Hepatocyte (in vitro differentiated cells): ENCODE results near the gene SH2B3. TPM values are rescaled to one million over a fixed set of nuclear protein-coding genes. Genes with fewer than 3 reads are reported as not detected.

Experiments used
- DNase-seq: peaks from one replicate; pipeline ENCODE4 v3.0.0-alpha.2; 2016; ENCODE audit warnings: low spot score
- H2AFZ ChIP-seq: fragments of 200-600 bp; sonication (generic); 2 replicates; pipeline ENCODE4 v1.6.0; 2016; ENCODE audit warnings: antibody characterized with exemption, mild to moderate bottlenecking
- H3K27ac ChIP-seq: fragments of 200-600 bp; sonication (generic); 2 replicates; pipeline ENCODE4 v1.5.1; 2016; ENCODE audit warnings: mild to moderate bottlenecking
- H3K27me3 ChIP-seq: fragments of 200-600 bp; sonication (generic); 2 replicates; pipeline ENCODE4 v1.6.1; 2016
- H3K36me3 ChIP-seq: fragments of 200-600 bp; sonication (generic); replicated peaks from 2 replicates; pipeline ENCODE4 v1.5.1; 2016; ENCODE audit warnings: low read depth; ENCODE audit not compliant: insufficient read depth
- H3K4me1 ChIP-seq: fragments of 200-600 bp; sonication (generic); 2 replicates; pipeline ENCODE4 v1.5.1; 2016; ENCODE audit warnings: mild to moderate bottlenecking, moderate library complexity; ENCODE audit not compliant: insufficient read depth
- H3K4me2 ChIP-seq: fragments of 200-600 bp; sonication (generic); 2 replicates; pipeline ENCODE4 v1.6.0; 2016
- H3K4me3 ChIP-seq: fragments of 200-600 bp; sonication (generic); 2 replicates; pipeline ENCODE4 v1.5.1; 2016; ENCODE audit warnings: mild to moderate bottlenecking
- H3K79me2 ChIP-seq: fragments of 200-600 bp; sonication (generic); 2 replicates; pipeline ENCODE4 v1.6.0; 2017; ENCODE audit warnings: mild to moderate bottlenecking
- H3K9me2 ChIP-seq: fragments of 200-600 bp; sonication (generic); replicated peaks from 2 replicates; pipeline ENCODE4 v1.6.0; 2017; ENCODE audit warnings: mild to moderate bottlenecking; ENCODE audit not compliant: insufficient read depth
- H3K9me3 ChIP-seq: fragments of 200-600 bp; sonication (generic); 2 replicates; pipeline ENCODE4 v1.5.1; 2016; ENCODE audit warnings: low read depth, mild to moderate bottlenecking
- H4K20me1 ChIP-seq: fragments of 200-600 bp; sonication (generic); 2 replicates; pipeline ENCODE4 v1.6.0; 2016; ENCODE audit warnings: mild to moderate bottlenecking; ENCODE audit not compliant: insufficient read depth, poor library complexity, severe bottlenecking
- CTCF ChIP-seq: fragments of 200-600 bp; sonication (generic); IDR thresholded peaks from 2 replicates; pipeline ENCODE4 v1.5.1; 2016; ENCODE audit warnings: antibody characterized with exemption, mild to moderate bottlenecking; ENCODE audit not compliant: poor library complexity
- EZH2 ChIP-seq: fragments of 200-600 bp; sonication (generic); IDR thresholded peaks from 2 replicates; pipeline ENCODE4 v1.6.1; 2016; ENCODE audit warnings: antibody characterized with exemption, mild to moderate bottlenecking, borderline replicate concordance
- EZH2phosphoT487 ChIP-seq: fragments of 200-600 bp; sonication (generic); IDR thresholded peaks from one replicate; pipeline ENCODE4 v1.6.1; 2018; ENCODE audit warnings: antibody characterized with exemption, mild to moderate bottlenecking, low read depth, moderate library complexity; ENCODE audit not compliant: unreplicated experiment, severe bottlenecking
- WGBS: methylation state at CpG from one replicate; pipeline ENCODE4 v1.1.6; 2016; ENCODE audit warnings: low lambda C conversion rate; ENCODE audit errors: missing lambda C conversion rate; 5-methylcytosine and 5-hydroxymethylcytosine counted together
- polyA plus RNA-seq: library from polyadenylated mRNA; unstranded; fragments of >200 nt; fragmentation: Nextera tagmentation; extraction: Ambion mirVana; gene quantifications from 2 replicates; pipeline ENCODE4 v1.2.1, GENCODE V29; 2016
- total RNA-seq: library from RNA; depleted of rRNA; stranded (reverse); fragments of >200 nt; gene quantifications from 2 replicates; pipeline ENCODE4 v1.2.3, GENCODE V29; 2014

Gene SH2B3
- total and polyA plus RNA-seq, 2 experiments from 2014 or later = 5.3 to 5.5 TPM

GRCh38 chr12:111418594-111418880, 12.8 kb downstream of the SH2B3 start:
- H3K36me3 ChIP-seq = no peaks in the 10 kb centered on the region
- 94% methylated on average over 14 of the region's 30 CpGs for WGBS
- no peak overlapping the region for H3K4me3 ChIP-seq
- H3K4me2 ChIP-seq = no peak overlapping the region
- DNase-seq = no peak
- peaks cover 5% of the 10 kb centered on the region for H3K79me2 ChIP-seq
- H3K9me2 ChIP-seq = no peaks in the 10 kb centered on the region
- H3K27me3 ChIP-seq = no peaks in the 10 kb centered on the region
- H2AFZ ChIP-seq = no peak overlapping the region
- H4K20me1 ChIP-seq = no peaks in the 10 kb centered on the region
- no peaks in the 10 kb centered on the region for H3K9me3 ChIP-seq
- TF ChIP-seq EZH2phosphoT487 = no peak
- TF ChIP-seq CTCF = no peak
- TF ChIP-seq EZH2 = no peak
- H3K4me1 ChIP-seq = no peaks in the 10 kb centered on the region
- H3K27ac ChIP-seq = no peak overlapping the region

GRCh38 chr12:111419784-111420183, 14.1 kb downstream of the SH2B3 start:
- no peaks in the 10 kb centered on the region for H3K9me3 ChIP-seq
- no peak overlapping the region for H3K4me2 ChIP-seq
- peaks cover 5% of the 10 kb centered on the region for H3K79me2 ChIP-seq
- WGBS = 92% methylated on average over 5 of the region's 5 CpGs
- no peak overlapping the region for H3K27ac ChIP-seq
- H3K4me1 ChIP-seq = no peaks in the 10 kb centered on the region
- TF ChIP-seq EZH2phosphoT487 (no peak), CTCF (no peak), EZH2 (no peak)
- H3K9me2 ChIP-seq = no peaks in the 10 kb centered on the region
- no peak overlapping the region for H3K4me3 ChIP-seq
- H2AFZ ChIP-seq = no peak overlapping the region
- H3K27me3 ChIP-seq = no peaks in the 10 kb centered on the region
- H3K36me3 ChIP-seq = no peaks in the 10 kb centered on the region
- H4K20me1 ChIP-seq = no peaks in the 10 kb centered on the region
- no peak for DNase-seq

- no peak overlapping the region for H2AFZ ChIP-seq
- no peaks in the 10 kb centered on the region for H4K20me1 ChIP-seq
- H3K27me3 ChIP-seq = no peaks in the 10 kb centered on the region
- H3K4me2 ChIP-seq = no peak overlapping the region
- H3K79me2 ChIP-seq = peaks cover 5% of the 10 kb centered on the region
- H3K4me1 ChIP-seq = peaks cover 4% of the 10 kb centered on the region
- no peaks in the 10 kb centered on the region for H3K36me3 ChIP-seq
- H3K4me3 ChIP-seq = no peak overlapping the region
- no peak for DNase-seq
- WGBS = 95% methylated on average over 7 of the region's 7 CpGs
- no peak for TF ChIP-seq CTCF
- TF ChIP-seq EZH2phosphoT487 = no peak
- TF ChIP-seq EZH2 = no peak
- no peaks in the 10 kb centered on the region for H3K9me2 ChIP-seq
- H3K27ac ChIP-seq = no peak overlapping the region
- no peaks in the 10 kb centered on the region for H3K9me3 ChIP-seq
These were observed 14.8 kb downstream of the SH2B3 start for GRCh38 chr12:111420494-111420893.

GRCh38 chr12:111424189-111424792, 18.6 kb downstream of the SH2B3 start:
- no peak overlapping the region for H2AFZ ChIP-seq
- H3K9me2 ChIP-seq = no peaks in the 10 kb centered on the region
- H3K79me2 ChIP-seq = peaks cover 2% of the 10 kb centered on the region
- no peaks in the 10 kb centered on the region for H3K36me3 ChIP-seq
- no peak overlapping the region for H3K4me2 ChIP-seq
- no peaks in the 10 kb centered on the region for H3K27me3 ChIP-seq
- no peak overlapping the region for H3K4me3 ChIP-seq
- TF ChIP-seq EZH2 = no peak
- no peak for TF ChIP-seq EZH2phosphoT487
- no peak for TF ChIP-seq CTCF
- no peaks in the 10 kb centered on the region for H3K9me3 ChIP-seq
- no peaks in the 10 kb centered on the region for H4K20me1 ChIP-seq
- WGBS = 94% methylated on average over 11 of the region's 11 CpGs
- H3K27ac ChIP-seq = no peak overlapping the region
- H3K4me1 ChIP-seq = peaks cover 7% of the 10 kb centered on the region
- DNase-seq = no peak
